Limb (tissue), 2 donors: ENCODE results near the gene MAD1L1.

ENCODE experiments used
- DNase-seq, 2 donors: peaks; one replicate each; pipeline ENCODE4 v3.0.0-alpha.2; 2016; ENCODE audit errors: extremely low spot score in 2 of 2

The MAD1L1 gene

DNA sequence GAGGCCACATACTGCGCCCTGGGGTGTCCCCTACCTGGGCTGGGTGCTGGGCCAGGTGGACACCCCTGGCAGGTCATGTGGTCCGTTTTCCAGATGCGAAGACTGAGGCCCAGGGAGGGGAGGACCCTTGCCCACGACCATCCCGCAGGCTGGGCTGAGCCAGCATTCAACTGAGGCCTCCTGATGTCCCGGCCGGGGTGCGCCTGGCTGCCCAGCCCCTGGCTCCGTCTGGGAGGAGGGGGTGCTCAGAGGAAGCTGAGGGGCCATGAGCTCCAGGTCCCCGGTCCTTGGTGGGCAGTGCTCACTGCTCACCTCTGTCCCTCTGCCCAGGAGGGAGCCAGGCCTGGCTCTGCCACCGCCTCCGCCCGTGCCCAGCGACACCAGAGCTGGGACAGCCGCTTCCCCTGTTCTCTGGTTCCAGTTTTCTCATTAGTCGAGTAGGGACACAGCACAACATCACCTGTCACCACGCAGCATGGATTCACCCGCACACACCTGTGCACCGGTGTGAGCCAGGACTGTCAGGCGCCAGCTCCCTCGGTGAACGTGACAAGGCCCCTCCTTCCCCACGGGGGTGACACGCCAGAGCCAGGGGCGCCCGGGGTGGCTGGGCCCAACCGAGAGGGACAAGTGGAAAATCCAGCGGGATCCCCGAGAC, 423.0 kb downstream of the MAD1L1 start:
- no peak for DNase-seq

- DNase-seq, result no peak
Measured at GRCh38 chr7:1809070-1809469, 423.7 kb downstream of the MAD1L1 start.

DNA sequence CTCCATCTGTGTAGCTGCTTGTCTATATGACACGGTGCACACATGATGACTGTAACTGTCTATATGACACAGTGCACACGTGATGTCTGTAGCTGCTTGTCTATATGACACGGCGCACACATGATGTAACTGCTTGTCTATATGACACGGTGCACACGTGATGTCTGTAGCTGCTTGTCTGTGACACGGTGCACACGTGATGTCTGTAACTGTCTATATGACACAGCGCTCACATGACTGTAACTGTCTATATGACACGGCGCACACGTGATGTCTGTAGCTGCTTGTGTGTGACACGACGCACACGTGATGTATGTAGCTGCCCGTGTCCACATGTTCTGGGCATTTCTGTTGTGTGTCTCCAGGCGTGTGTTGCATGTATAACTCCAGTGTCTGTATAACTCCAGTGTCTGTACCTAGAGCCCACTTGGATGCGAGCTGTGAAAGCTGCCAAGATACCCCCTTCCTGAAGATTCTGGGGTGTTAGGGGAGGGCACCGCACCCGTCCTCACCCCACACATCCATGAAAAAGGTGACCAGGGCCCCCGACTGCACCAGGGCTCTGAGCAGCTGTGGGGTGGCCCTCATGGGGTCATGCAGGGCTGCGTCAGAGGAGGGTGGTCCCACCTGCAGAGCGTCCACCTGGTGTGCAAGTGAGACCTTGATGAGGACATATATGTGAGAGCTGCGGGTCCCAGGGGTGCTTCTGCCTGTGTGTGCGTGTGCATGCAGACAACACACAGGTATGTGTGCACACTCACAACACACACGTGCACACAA, 424.7 kb downstream of the MAD1L1 start:
- DNase-seq, result no peak

DNA sequence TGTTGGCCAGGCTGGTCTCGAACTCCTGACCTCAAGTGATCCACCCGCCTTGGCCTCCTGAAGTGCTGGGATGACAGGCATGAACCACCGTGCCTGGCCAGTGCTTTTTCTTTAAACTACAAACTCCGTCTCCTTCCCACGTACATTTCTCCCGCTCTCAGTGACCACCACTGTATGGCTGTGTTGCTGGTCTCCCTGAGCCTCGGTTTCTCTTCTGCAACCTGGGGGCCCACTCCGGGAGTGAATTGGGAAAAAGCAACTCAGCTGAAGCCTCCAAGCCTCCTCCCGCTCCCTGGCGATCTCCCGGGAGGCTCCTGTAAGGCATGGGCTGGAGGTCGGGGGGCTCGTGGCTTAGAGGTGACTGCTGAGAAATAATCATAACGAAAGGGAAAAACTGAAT, 426.4 kb downstream of the MAD1L1 start:
- DNase-seq, result no peak

DNA sequence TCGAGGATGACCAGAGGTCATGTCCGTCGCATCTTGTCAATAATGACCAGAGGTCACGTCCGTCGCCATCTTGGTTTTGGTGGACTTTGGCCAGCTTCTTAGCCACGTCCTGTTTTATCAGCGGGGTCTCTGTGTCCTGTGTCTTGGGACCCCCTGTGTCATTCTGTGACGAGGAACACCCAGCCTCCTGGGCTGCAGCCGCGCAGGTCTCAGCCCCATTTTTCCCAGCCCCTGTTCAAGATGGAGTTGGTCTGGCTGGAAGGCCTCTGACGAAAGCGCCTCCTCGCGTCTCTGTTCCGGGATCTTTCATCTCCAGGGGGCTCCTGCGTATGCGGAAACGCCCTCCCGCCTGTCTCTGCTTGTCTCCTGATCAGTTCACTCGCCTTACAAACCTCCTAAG, 428.4 kb downstream of the MAD1L1 start:
- DNase-seq, result no peak

DNA sequence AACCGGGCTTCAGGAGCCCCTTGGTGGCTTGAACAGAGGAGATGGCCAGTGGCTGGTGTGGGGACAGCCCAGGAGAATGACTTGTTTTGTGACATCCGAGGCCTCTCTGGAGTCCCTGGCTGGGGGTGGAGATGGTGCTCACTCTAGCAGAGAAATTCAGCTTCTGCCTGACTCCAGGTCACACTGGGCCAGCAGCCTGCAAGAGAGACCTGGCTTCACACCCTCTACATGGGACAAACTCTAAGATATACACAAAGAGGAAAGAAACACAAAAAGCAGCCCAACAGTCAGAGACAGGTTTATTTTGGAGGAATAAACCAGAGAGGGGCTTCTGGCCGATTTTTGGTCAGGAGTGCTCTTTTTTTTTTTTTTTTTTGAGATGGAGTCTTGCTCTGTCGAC, 429.8 kb downstream of the MAD1L1 start:
- DNase-seq, result no peak

DNA sequence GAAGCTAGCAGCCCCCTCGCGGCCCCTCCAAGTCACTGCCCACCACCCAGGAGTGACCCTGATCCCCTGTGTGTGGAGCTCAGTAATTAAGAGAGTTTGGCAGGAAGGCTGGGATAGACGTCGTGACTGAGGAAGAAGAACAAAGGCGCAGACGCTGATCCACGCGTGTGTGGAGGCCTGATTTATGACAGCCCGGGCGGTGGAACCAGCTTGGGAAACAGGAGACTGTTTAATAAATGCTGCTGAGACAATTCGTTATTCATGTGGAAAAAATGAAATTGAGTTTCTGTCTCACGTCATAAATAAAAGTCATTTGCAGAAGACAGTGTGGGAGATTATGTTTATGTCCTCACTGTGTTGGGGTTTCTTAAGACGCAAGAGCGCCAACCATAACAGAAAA, 431.8 kb downstream of the MAD1L1 start:
- peak in 1 of 2 donors; percentile 40 for DNase-seq

- no peak for DNase-seq
Measured at GRCh38 chr7:1798191-1798590, 434.6 kb downstream of the MAD1L1 start.

- no peak for DNase-seq
Measured at GRCh38 chr7:1794888-1795542, 437.7 kb downstream of the MAD1L1 start.

GRCh38 chr7:1787681-1788235, 445.0 kb downstream of the MAD1L1 start:
- no peak for DNase-seq

GRCh38 chr7:1787241-1787640, 445.5 kb downstream of the MAD1L1 start:
- no peak for DNase-seq

GRCh38 chr7:1785839-1786238, 446.9 kb downstream of the MAD1L1 start:
- no peak for DNase-seq

GRCh38 chr7:1781369-1781768, 451.4 kb downstream of the MAD1L1 start:
- DNase-seq, result no peak

DNA sequence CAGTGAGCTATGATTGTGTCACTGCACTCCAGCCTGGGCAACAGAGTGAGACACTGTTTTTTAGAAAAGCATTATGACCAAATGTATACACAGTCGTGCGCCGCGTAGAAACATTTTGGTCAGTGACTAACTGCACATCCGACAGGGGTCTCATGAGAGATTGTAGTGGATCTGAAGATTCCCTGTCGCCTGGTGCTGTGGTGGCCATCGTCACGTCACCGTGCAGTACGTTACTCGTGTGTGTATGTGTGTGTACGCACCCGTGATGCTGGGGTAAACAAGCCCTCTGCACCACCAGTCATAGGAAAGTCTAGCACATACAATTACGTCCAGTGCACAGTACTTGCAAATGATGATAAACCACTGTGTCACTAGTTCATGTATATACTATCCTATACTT, 453.3 kb downstream of the MAD1L1 start:
- no peak for DNase-seq

GRCh38 chr7:1777122-1777521, 455.6 kb downstream of the MAD1L1 start:
- DNase-seq, result no peak

DNA sequence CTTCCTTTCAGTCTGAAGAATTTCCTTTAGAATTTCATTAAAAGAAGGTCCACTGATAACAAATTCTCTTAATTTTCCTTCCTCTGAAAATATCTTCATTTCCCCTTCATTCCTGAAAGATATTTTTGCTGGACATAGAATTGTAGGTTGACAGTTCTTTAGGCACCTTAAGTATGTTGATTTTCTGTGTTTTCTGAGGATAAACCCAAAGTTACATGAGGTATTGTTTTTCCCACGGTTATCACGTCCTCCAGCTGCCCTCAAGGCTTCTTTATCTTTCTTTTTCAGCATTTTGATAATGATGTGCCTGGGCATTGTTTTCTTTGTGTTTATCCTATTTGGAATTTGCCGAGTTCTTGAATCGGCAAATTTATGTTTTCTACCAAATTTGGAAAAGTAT, 457.4 kb downstream of the MAD1L1 start:
- DNase-seq, result no peak

DNA sequence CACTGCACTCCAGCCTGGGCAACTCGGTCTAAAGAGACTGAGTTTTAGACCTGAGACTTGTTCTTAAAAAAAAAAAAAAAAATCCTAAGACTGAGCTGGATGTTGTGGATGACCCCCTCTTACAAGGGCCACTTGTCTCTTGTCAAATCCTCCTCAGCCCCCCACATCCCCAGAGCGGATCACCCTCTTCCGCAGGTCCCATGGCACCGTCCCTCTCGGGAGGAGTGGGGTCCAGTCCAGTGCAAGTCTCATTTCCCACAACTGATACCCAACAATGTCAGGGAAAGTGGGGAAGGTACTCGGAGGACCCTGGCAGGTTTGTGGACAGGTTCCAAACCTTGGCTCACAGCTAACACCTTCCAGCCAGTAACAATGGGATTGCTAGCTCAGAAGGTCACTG, 462.4 kb downstream of the MAD1L1 start:
- no peak for DNase-seq

DNA sequence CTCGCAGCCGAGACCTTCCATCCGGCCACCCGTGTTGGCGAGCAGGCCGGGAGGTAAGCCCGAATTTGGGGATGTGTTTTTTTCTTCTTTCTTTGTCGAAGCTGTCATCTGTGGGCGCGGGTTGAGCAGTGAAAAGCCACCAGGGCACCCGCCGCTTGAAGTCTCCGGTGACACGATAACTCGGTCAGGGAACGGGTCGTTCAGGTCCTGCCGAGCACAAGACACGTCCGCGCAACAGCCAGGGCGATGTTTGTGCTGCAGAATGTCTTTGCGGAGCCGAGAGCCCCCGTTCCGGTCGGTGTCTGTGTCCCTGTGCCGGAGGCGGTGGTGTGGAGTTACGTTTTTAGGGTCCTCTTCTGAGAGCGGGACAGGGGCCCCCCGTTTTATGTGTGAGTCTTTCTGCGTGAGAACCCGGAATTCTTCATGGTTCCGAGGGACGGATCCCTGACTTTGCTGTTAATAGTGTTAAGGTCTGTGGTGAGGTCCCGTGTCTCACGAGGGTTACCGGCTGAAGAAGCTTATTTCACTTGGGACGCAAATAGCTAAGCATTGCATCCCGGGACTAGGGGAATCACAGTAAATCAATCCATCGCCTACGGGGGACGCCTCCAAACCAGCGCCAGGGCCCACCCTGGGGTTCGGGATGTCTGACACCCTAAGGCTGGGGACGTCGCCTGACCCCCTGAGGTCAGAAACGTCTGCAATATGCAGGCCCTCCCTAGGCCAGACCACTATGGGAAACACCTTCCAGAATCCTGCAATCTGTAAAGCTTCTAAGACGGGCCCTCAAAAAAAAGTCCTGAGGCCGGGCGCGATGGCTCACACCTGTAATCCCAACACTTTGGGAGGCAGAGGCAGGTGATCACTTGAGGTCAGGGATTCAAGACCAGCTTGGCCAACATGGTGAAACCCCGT, 463.2 kb downstream of the MAD1L1 start:
- DNase-seq, result no peak

GRCh38 chr7:1768832-1769231, 463.9 kb downstream of the MAD1L1 start:
- no peak for DNase-seq

DNA sequence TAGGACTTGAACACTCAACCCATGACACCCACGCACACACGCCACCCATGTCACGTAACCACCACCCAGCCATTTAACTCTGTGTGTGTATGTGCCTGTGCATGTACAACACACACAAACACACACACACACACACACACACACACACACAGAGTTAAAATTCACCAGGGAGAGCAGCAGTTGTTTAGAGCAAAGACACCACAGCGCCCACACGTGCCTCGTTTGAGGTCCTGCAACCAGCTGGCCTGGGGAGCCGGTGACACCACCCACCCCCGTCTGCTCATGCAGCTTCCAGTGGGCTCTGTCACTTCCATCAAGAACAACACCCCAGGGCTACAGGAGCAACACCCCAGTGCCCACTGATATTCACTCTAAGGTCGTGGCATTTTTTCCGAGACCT, 465.2 kb downstream of the MAD1L1 start:
- no peak for DNase-seq
